ENCODE data around the gene HSP90B1. TPM values are rescaled to one million over a fixed set of nuclear protein-coding genes. Genes with fewer than 3 reads are reported as not detected.
A peak's percentile ranks its signal among the peaks of the same experiment; 100 is the strongest.

Gene HSP90B1
- total and polyA plus RNA-seq, 9 of the 15 experiments (the other 6 are each of a cell fraction or from before 2014, with no cell fraction given), result 196 to 719 (median 557) TPM

GRCh38 chr12:103965590-103966504, 35.6 kb downstream of the HSP90B1 start, which contains the start of gene TDG (continued):
- peak; percentile 76; the same call in 1 of the 2 replicates for TF ChIP-seq CREB3L1 (IDR thresholded peaks at IDR 0.05; ENCODE audit: borderline replicate concordance, low read depth)
- TF ChIP-seq NR2C2 (CRISPR knock-in tag; IDR thresholded peaks at IDR 0.05), result 0 out of 2 replicates have a peak, but pooled peaks have one; percentile 26
- TF ChIP-seq NR2C2 (tag; IDR thresholded peaks at IDR 0.05), result peak; percentile 62; the same call in 1 of the 2 replicates
- TF ChIP-seq MCM5 (IDR thresholded peaks at IDR 0.05; ENCODE audit: low read depth), result no peak
- no peak for TF ChIP-seq HOXB6 (CRISPR knock-in tag; IDR thresholded peaks at IDR 0.05; ENCODE audit: borderline replicate concordance)
- TF ChIP-seq EP300 (IDR thresholded peaks at IDR 0.05; ENCODE audit: low read length), result no peak; the same call in 1 of the 2 replicates
- TF ChIP-seq KLF16 (IDR thresholded peaks at IDR 0.05), result no peak
- TF ChIP-seq PHB2 (IDR thresholded peaks at IDR 0.05; ENCODE audit: low read depth), result no peak
- TF ChIP-seq TCFL5 (CRISPR knock-in tag; conservative IDR thresholded peaks at IDR 0.05), result no peak
- TF ChIP-seq ZC3H11A (IDR thresholded peaks at IDR 0.05; ENCODE audit: low read depth, low read length), result no peak
- TF ChIP-seq DACH1 (IDR thresholded peaks at IDR 0.05; ENCODE audit: partially characterized antibody), result no peak
- no peak for TF ChIP-seq ZNF184 (CRISPR knock-in tag; IDR thresholded peaks at IDR 0.05)
- TF ChIP-seq XRCC5 (IDR thresholded peaks at IDR 0.05; ENCODE audit: low read depth, low read length), result 0 out of 2 replicates have a peak, but pooled peaks have one; percentile 19
- no peak for TF ChIP-seq NR3C1 (CRISPR knock-in tag; IDR thresholded peaks at IDR 0.05)
- no peak for TF ChIP-seq PTRF (tag; IDR thresholded peaks at IDR 0.05)
- TF ChIP-seq TFAP4 (CRISPR knock-in tag; IDR thresholded peaks at IDR 0.05; ENCODE audit: borderline replicate concordance), result peak; percentile 88
- no peak for TF ChIP-seq BRF2 (IDR thresholded peaks at IDR 0.05; ENCODE audit: borderline replicate concordance, insufficient read depth, insufficient read length)
- TF ChIP-seq ZNF140 (CRISPR knock-in tag; IDR thresholded peaks at IDR 0.05), result no peak
- no peak for TF ChIP-seq HMBOX1 (IDR thresholded peaks at IDR 0.05)
- TF ChIP-seq SAP30 (IDR thresholded peaks at IDR 0.05; ENCODE audit: borderline replicate concordance, insufficient read depth, low read depth, low read length, poor library complexity, severe bottlenecking), result peak; percentile 84
- peak; percentile 76; the same call in 1 of the 2 replicates for TF ChIP-seq ZNF511 (CRISPR knock-in tag; IDR thresholded peaks at IDR 0.05)

Measured in K562 (cell line).